Endodermal cell (in vitro differentiated cells): Measurements from ENCODE around the gene TMEM190. TPM values are rescaled to one million over a fixed set of nuclear protein-coding genes. Genes with fewer than 3 reads are reported as not detected.

Experiments
- DNase-seq: peaks from one replicate; pipeline ENCODE4 v3.0.0-alpha.2; 2017
- H3K27ac ChIP-seq: 2 replicates; pipeline ENCODE4 v1.5.1; 2013; ENCODE audit warnings: mild to moderate bottlenecking, low read depth, low read length, moderate library complexity
- H3K27me3 ChIP-seq: 2 replicates; pipeline ENCODE4 v1.6.1; 2013; ENCODE audit warnings: mild to moderate bottlenecking, low read length, moderate library complexity; ENCODE audit not compliant: insufficient read depth, control insufficient read depth, poor library complexity, severe bottlenecking
- H3K36me3 ChIP-seq: 2 replicates; pipeline ENCODE4 v1.7.0; 2013; ENCODE audit warnings: mild to moderate bottlenecking, low read length, moderate library complexity; ENCODE audit not compliant: control insufficient read depth, insufficient read depth
- H3K4me1 ChIP-seq: one replicate; pipeline ENCODE4 v1.7.0; 2013; ENCODE audit warnings: low read length; ENCODE audit not compliant: control insufficient read depth, insufficient read depth
- H3K4me3 ChIP-seq: 2 replicates; pipeline ENCODE4 v1.5.1; 2013; ENCODE audit warnings: mild to moderate bottlenecking, low read length, moderate library complexity
- H3K9ac ChIP-seq: 2 replicates; pipeline ENCODE4 v1.6.1; 2013; ENCODE audit warnings: mild to moderate bottlenecking, low read length, moderate library complexity; ENCODE audit not compliant: poor library complexity, severe bottlenecking; ENCODE audit errors: extremely low read depth
- H3K9me3 ChIP-seq: 2 replicates; pipeline ENCODE4 v1.6.1; 2013; ENCODE audit warnings: mild to moderate bottlenecking, low read length, moderate library complexity; ENCODE audit not compliant: control insufficient read depth
- H3K27ac Mint-ChIP-seq: 2 replicates; pipeline ENCODE4 v1.8.0; 2020; ENCODE audit warnings: mixed read lengths
- H3K27me3 Mint-ChIP-seq: 2 replicates; pipeline ENCODE4 v1.8.0; 2021; ENCODE audit warnings: mild to moderate bottlenecking, mixed read lengths; ENCODE audit not compliant: insufficient read depth
- H3K36me3 Mint-ChIP-seq: 2 replicates; pipeline ENCODE4 v1.8.0; 2020; ENCODE audit warnings: low read depth, mixed read lengths
- H3K4me1 Mint-ChIP-seq: 2 replicates; pipeline ENCODE4 v1.8.0; 2020; ENCODE audit warnings: mixed read lengths
- H3K4me3 Mint-ChIP-seq: 2 replicates; pipeline ENCODE4 v1.8.0; 2020; ENCODE audit warnings: mild to moderate bottlenecking, moderate library complexity, mixed read lengths
- H3K9me3 Mint-ChIP-seq: 2 replicates; pipeline ENCODE4 v1.8.0; 2020; ENCODE audit warnings: mild to moderate bottlenecking, mixed read lengths
- WGBS, 2 experiments: methylation state at CpG; one replicate each; pipeline versions ENCODE4 v1.1.5 to v1.1.7; 2013; ENCODE audit warnings: missing lambda C conversion rate in 2 of 2, mixed read lengths in 1 of 2; ENCODE audit not compliant: insufficient coverage in 1 of 2, insufficient read length in 1 of 2; 5-methylcytosine and 5-hydroxymethylcytosine counted together
- total RNA-seq, 2 donors: library from RNA; stranded (reverse); fragmentation: NEBNext Ultra II Directional in 1 of 2; extraction: Animal tissue kit (Norgen Biotek cat#: 25700) in 1 of 2; gene quantifications; 2 replicates in 1 of 2; 3 replicates in 1 of 2; pipeline ENCODE4 v1.2.1, GENCODE V29; 2021
- TF ChIP-seq, protein P1 (sequence below): fragments of 200-600 bp; sonication (generic); conservative IDR thresholded peaks from 2 replicates; pipeline ENCODE4 v1.5.0; 2021; ENCODE audit warnings: antibody characterized with exemption, mild to moderate bottlenecking

Gene TMEM190
- total RNA-seq, 2 donors from 2014 or later = 1.2 TPM; not detected in 1

GRCh38 chr19:55382013-55382412, 5.4 kb downstream of the TMEM190 start:
- Mint-ChIP-seq H3K27ac (no peak overlapping the region), H3K4me3 (peak overlapping the region; percentile 98), H3K4me1 (peaks cover 16% of the 10 kb centered on the region), H3K27me3 (peaks cover 42% of the 10 kb centered on the region), H3K36me3 (peaks cover 13% of the 10 kb centered on the region), H3K9me3 (no peaks in the 10 kb centered on the region)
- TF ChIP-seq, protein P1, sequence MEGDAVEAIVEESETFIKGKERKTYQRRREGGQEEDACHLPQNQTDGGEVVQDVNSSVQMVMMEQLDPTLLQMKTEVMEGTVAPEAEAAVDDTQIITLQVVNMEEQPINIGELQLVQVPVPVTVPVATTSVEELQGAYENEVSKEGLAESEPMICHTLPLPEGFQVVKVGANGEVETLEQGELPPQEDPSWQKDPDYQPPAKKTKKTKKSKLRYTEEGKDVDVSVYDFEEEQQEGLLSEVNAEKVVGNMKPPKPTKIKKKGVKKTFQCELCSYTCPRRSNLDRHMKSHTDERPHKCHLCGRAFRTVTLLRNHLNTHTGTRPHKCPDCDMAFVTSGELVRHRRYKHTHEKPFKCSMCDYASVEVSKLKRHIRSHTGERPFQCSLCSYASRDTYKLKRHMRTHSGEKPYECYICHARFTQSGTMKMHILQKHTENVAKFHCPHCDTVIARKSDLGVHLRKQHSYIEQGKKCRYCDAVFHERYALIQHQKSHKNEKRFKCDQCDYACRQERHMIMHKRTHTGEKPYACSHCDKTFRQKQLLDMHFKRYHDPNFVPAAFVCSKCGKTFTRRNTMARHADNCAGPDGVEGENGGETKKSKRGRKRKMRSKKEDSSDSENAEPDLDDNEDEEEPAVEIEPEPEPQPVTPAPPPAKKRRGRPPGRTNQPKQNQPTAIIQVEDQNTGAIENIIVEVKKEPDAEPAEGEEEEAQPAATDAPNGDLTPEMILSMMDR = no peak
- H3K4me3 ChIP-seq = no peak overlapping the region
- peaks cover under 1% of the 10 kb centered on the region for H3K4me1 ChIP-seq
- 89 to 93% methylated on average over 5 of the region's 5 CpGs for WGBS, 2 experiments
- DNase-seq = no peak
- H3K36me3 ChIP-seq = peaks cover 7% of the 10 kb centered on the region
- no peak overlapping the region for H3K27ac ChIP-seq
- no peak overlapping the region for H3K9ac ChIP-seq
- H3K27me3 ChIP-seq = peaks cover 4% of the 10 kb centered on the region
- H3K9me3 ChIP-seq = peaks cover 3% of the 10 kb centered on the region

DNA sequence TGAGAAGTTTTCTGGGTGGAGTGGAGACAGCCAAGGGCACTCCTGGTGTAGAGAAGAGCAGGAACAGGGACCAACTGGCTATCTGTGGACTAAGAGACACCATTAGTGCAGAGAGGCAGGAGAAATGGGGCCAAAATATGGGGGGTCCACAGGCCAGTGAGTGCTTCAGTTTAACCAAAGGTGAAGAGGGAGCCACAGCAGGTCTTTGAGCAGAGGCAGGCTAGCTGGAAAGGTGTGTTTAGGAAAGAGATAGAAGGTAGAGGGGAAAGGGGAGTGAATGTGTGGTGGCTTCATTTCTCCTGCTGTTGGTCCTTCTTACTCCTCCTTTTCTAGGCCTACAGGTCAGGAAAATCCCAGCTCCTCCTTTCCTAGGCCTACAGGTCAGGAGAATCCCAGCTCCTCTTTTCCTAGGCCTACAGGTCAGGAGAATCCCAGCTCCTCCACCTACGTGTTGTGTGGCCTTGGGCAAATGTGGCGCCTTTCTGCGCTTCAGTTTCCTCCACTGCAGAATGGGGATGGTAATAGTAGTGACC, 6.0 kb downstream of the TMEM190 start:
- TF ChIP-seq, protein P1 = no peak
- peaks cover 13% of the 10 kb centered on the region for H3K36me3 ChIP-seq
- peaks cover under 1% of the 10 kb centered on the region for H3K27me3 ChIP-seq
- no peak overlapping the region for H3K9ac ChIP-seq
- H3K4me3 ChIP-seq = no peak overlapping the region
- Mint-ChIP-seq H3K27ac (no peak overlapping the region), H3K4me1 (peaks cover 22% of the 10 kb centered on the region), H3K27me3 (peaks cover 39% of the 10 kb centered on the region), H3K36me3 (peaks cover 19% of the 10 kb centered on the region), H3K4me3 (peak overlapping the region; percentile 98), H3K9me3 (no peaks in the 10 kb centered on the region)
- no peak overlapping the region for H3K27ac ChIP-seq
- no peak for DNase-seq
- peaks cover 6% of the 10 kb centered on the region for H3K4me1 ChIP-seq
- peaks cover 3% of the 10 kb centered on the region for H3K9me3 ChIP-seq
- 95 to 100% methylated on average over 3 of the region's 3 CpGs for WGBS, 2 experiments

- Mint-ChIP-seq H3K4me3 (peak overlapping the region; percentile 98), H3K4me1 (peaks cover 26% of the 10 kb centered on the region), H3K9me3 (no peaks in the 10 kb centered on the region), H3K36me3 (peaks cover 28% of the 10 kb centered on the region), H3K27me3 (peaks cover 32% of the 10 kb centered on the region), H3K27ac (peak overlapping the region; percentile 70)
- Histone ChIP-seq H3K36me3 (peaks cover 22% of the 10 kb centered on the region), H3K4me1 (peaks cover 13% of the 10 kb centered on the region), H3K27me3 (no peaks in the 10 kb centered on the region), H3K27ac (no peak overlapping the region), H3K9me3 (peaks cover 3% of the 10 kb centered on the region), H3K4me3 (peak overlapping the region; percentile 73), H3K9ac (no peak overlapping the region)
- peak; percentile 85 for DNase-seq
- TF ChIP-seq, protein P1 = no peak
- 6 to 17% methylated on average over 26 to 88 of the region's 88 CpGs for whole genome bisulfite sequencing, 2 experiments
These were observed 6.9 kb downstream of the TMEM190 start for GRCh38 chr19:55383279-55384130.
